IMR-90 (cell line): ENCODE results near the gene PAXIP1. TPM values are rescaled to one million over a fixed set of nuclear protein-coding genes. Genes with fewer than 3 reads are reported as not detected.

Source experiments
- ATAC-seq: fragments of 200-7000 bp; cut with Tn5 transposase; 2 replicates; pipeline ENCODE4 v1.9.1; 2020; ENCODE audit warnings: low read depth, mild to moderate bottlenecking, moderate library complexity
- BruUV-seq: library from RNA; stranded (reverse); fragments of 400-500 nt; replicated peaks from 2 replicates; lab custom pipeline; 2021; lab: Mats Ljungman, UMichigan
- CTCF ChIA-PET: fragments of 300-600 bp; formaldehyde crosslinking; extraction: SDS; loops from one replicate; lab custom pipeline; 2021; ENCODE audit warnings: antibody characterized with exemption; lab: Yijun Ruan, JAX
- POLR2A ChIA-PET: fragments of 300-600 bp; sonication (Branson Sonifier 250); formaldehyde crosslinking; loops from one replicate; lab custom pipeline; 2022; ENCODE audit warnings: antibody characterized with exemption; ENCODE audit not compliant: unreplicated experiment; lab: Charles Lee
- DNase-seq: peaks from one replicate; pipeline ENCODE4 v3.0.0; 2013
- H2AFZ ChIP-seq: replicated peaks from 2 replicates; pipeline ENCODE3; 2013; ENCODE audit warnings: low read length, mild to moderate bottlenecking; ENCODE audit not compliant: poor library complexity
- H2AK5ac ChIP-seq: 2 replicates; pipeline ENCODE4 v1.6.1; 2013; ENCODE audit warnings: low read depth, low read length, inconsistent platforms
- H2AK9ac ChIP-seq: replicated peaks from 2 replicates; pipeline ENCODE3; 2013; ENCODE audit warnings: mild to moderate bottlenecking, low read depth, low read length, moderate library complexity; ENCODE audit not compliant: poor library complexity
- H2BK120ac ChIP-seq: 2 replicates; pipeline ENCODE4 v1.6.1; 2013; ENCODE audit warnings: low read depth, low read length, inconsistent platforms
- H2BK15ac ChIP-seq: 3 replicates; pipeline ENCODE4 v1.6.1; 2013; ENCODE audit warnings: low read depth, low read length, inconsistent platforms
- H2BK20ac ChIP-seq: 2 replicates; pipeline ENCODE4 v1.6.1; 2013; ENCODE audit warnings: low read depth, mild to moderate bottlenecking, inconsistent platforms, low read length, moderate library complexity
- H2BK5ac ChIP-seq: 2 replicates; pipeline ENCODE4 v1.6.1; 2013; ENCODE audit warnings: mild to moderate bottlenecking, low read depth, low read length, inconsistent platforms; ENCODE audit not compliant: poor library complexity, severe bottlenecking
- H3K14ac ChIP-seq: replicated peaks from 2 replicates; pipeline ENCODE4 v1.6.1; 2013; ENCODE audit warnings: low read depth, low read length, inconsistent platforms
- H3K18ac ChIP-seq: 2 replicates; pipeline ENCODE4 v1.6.1; 2013; ENCODE audit warnings: low read depth, low read length, control low read depth
- H3K23ac ChIP-seq: 2 replicates; pipeline ENCODE4 v1.6.1; 2013; ENCODE audit warnings: low read depth, low read length, inconsistent platforms
- H3K27ac ChIP-seq: 2 replicates; pipeline ENCODE4 v1.5.1; 2013; ENCODE audit warnings: mild to moderate bottlenecking, control low read depth, low read length; ENCODE audit not compliant: insufficient read depth
- H3K27me3 ChIP-seq: 2 replicates; pipeline ENCODE4 v1.6.1; 2013; ENCODE audit warnings: low read length; ENCODE audit not compliant: control insufficient read depth, insufficient read depth
- H3K36me3 ChIP-seq: 2 replicates; pipeline ENCODE4 v1.6.1; 2013; ENCODE audit warnings: low read length, mixed read lengths; ENCODE audit not compliant: control insufficient read depth, insufficient read depth
- H3K4ac ChIP-seq: 2 replicates; pipeline ENCODE4 v1.6.1; 2013; ENCODE audit warnings: low read depth, low read length, inconsistent platforms
- H3K4me1 ChIP-seq: 2 replicates; pipeline ENCODE4 v1.6.1; 2013; ENCODE audit warnings: low read length, mixed read lengths; ENCODE audit not compliant: control insufficient read depth, insufficient read depth
- H3K4me2 ChIP-seq: 2 replicates; pipeline ENCODE4 v1.6.1; 2013; ENCODE audit warnings: low read depth, mild to moderate bottlenecking, control low read depth, low read length, moderate library complexity
- H3K4me3 ChIP-seq: 2 replicates; pipeline ENCODE4 v1.5.1; 2013; ENCODE audit warnings: low read depth, mild to moderate bottlenecking, control low read depth, low read length, moderate library complexity; ENCODE audit not compliant: insufficient read depth
- H3K56ac ChIP-seq: 2 replicates; pipeline ENCODE4 v1.6.1; 2013; ENCODE audit warnings: low read length, inconsistent platforms; ENCODE audit not compliant: insufficient read depth; ENCODE audit errors: extremely low read depth
- H3K79me1 ChIP-seq, 2 experiments: 2 replicates each; pipeline ENCODE4 v1.6.1; 2013; ENCODE audit warnings: low read length in 2 of 2, inconsistent platforms in 1 of 2, low read depth in 1 of 2
- H3K9ac ChIP-seq: 2 replicates; pipeline ENCODE4 v1.6.1; 2013; ENCODE audit warnings: low read depth, low read length, control low read depth
- H3K9me1 ChIP-seq: 2 replicates; pipeline ENCODE4 v1.6.1; 2013; ENCODE audit warnings: low read length, inconsistent platforms; ENCODE audit not compliant: insufficient read depth
- H3K9me3 ChIP-seq: 2 replicates; pipeline ENCODE4 v1.6.1; 2013; ENCODE audit warnings: low read length; ENCODE audit not compliant: control insufficient read depth, insufficient read depth
- H4K20me1 ChIP-seq: 2 replicates; pipeline ENCODE4 v1.6.1; 2013; ENCODE audit warnings: low read length, inconsistent platforms; ENCODE audit not compliant: insufficient read depth
- H4K5ac ChIP-seq: 2 replicates; pipeline ENCODE4 v1.6.1; 2013; ENCODE audit warnings: mild to moderate bottlenecking, low read depth, low read length, control low read depth
- H4K8ac ChIP-seq, 2 experiments: 2 replicates each; pipeline ENCODE4 v1.6.1; 2013; ENCODE audit warnings: low read depth in 2 of 2, low read length in 2 of 2, control low read depth in 1 of 2, inconsistent platforms in 1 of 2
- H4K91ac ChIP-seq: 2 replicates; pipeline ENCODE4 v1.6.1; 2013; ENCODE audit warnings: low read depth, low read length, inconsistent platforms; ENCODE audit not compliant: insufficient read depth
- BHLHE40 ChIP-seq: fragments of 150-350 bp; IDR thresholded peaks from 2 replicates; pipeline ENCODE4 v1.6.1; 2016; ENCODE audit warnings: mild to moderate bottlenecking, low read depth, low read length
- CEBPB ChIP-seq: IDR thresholded peaks from 2 replicates; pipeline ENCODE4 v1.6.1; 2012; ENCODE audit warnings: low read depth, low read length, improper control_type of control experiment
- CHD1 ChIP-seq: IDR thresholded peaks from 2 replicates; pipeline ENCODE4 v1.6.1; 2012; ENCODE audit warnings: low read depth, low read length, improper control_type of control experiment
- CTCF ChIP-seq: conservative IDR thresholded peaks from 2 replicates; pipeline ENCODE4 v1.5.1; 2012; ENCODE audit warnings: mild to moderate bottlenecking, low read depth, low read length, improper control_type of control experiment
- ELK1 ChIP-seq: fragments of 150-350 bp; IDR thresholded peaks from 2 replicates; pipeline ENCODE4 v1.6.1; 2016; ENCODE audit warnings: low read depth, mild to moderate bottlenecking, low read length, moderate library complexity, borderline replicate concordance
- FOS ChIP-seq: fragments of 150-350 bp; IDR thresholded peaks from 2 replicates; pipeline ENCODE4 v1.6.1; 2016; ENCODE audit warnings: low read depth, low read length
- MAFK ChIP-seq: IDR thresholded peaks from 2 replicates; pipeline ENCODE4 v1.6.1; 2012; ENCODE audit warnings: low read depth, low read length, improper control_type of control experiment
- MAZ ChIP-seq: IDR thresholded peaks from 2 replicates; pipeline ENCODE4 v1.6.1; 2012; ENCODE audit warnings: low read depth, mild to moderate bottlenecking, low read length, improper control_type of control experiment, moderate library complexity, borderline replicate concordance
- MXI1 ChIP-seq: IDR thresholded peaks from 2 replicates; pipeline ENCODE4 v1.6.1; 2012; ENCODE audit warnings: low read depth, mild to moderate bottlenecking, low read length, moderate library complexity, borderline replicate concordance
- NFE2L2 ChIP-seq: fragments of 150-350 bp; IDR thresholded peaks from 2 replicates; pipeline ENCODE4 v1.6.1; 2016; ENCODE audit warnings: low read depth, mild to moderate bottlenecking, low read length
- POLR2A ChIP-seq: IDR thresholded peaks from 2 replicates; pipeline ENCODE4 v1.6.1; 2012; ENCODE audit warnings: mild to moderate bottlenecking, low read depth, low read length
- RAD21 ChIP-seq: IDR thresholded peaks from 2 replicates; pipeline ENCODE4 v1.6.1; 2012; ENCODE audit warnings: low read length, improper control_type of control experiment
- RCOR1 ChIP-seq: IDR thresholded peaks from 2 replicates; pipeline ENCODE4 v1.6.1; 2012; ENCODE audit warnings: mild to moderate bottlenecking, low read length, improper control_type of control experiment; ENCODE audit not compliant: insufficient replicate concordance
- RFX5 ChIP-seq: IDR thresholded peaks from 2 replicates; pipeline ENCODE4 v1.8.0; 2012; ENCODE audit warnings: low read depth, mild to moderate bottlenecking, low read length, moderate library complexity
- SMC3 ChIP-seq: fragments of 150-350 bp; IDR thresholded peaks from 2 replicates; pipeline ENCODE4 v1.6.1; 2016; ENCODE audit warnings: low read depth, mild to moderate bottlenecking, antibody characterized with exemption, low read length, moderate library complexity
- USF2 ChIP-seq: fragments of 150-350 bp; IDR thresholded peaks from 2 replicates; pipeline ENCODE4 v1.6.1; 2017; ENCODE audit warnings: mild to moderate bottlenecking, antibody characterized with exemption, low read length, low read depth
- WGBS, 2 experiments: methylation state at CpG; one replicate each; pipeline versions ENCODE4 v1.1.5 to v1.1.7; 2013; ENCODE audit warnings: missing lambda C conversion rate in 2 of 2; ENCODE audit not compliant: insufficient read length in 1 of 2; ENCODE audit errors: extremely low coverage in 2 of 2; 5-methylcytosine and 5-hydroxymethylcytosine counted together
- dilution Hi-C: fragments of 300-500 bp; cut with HindIII; formaldehyde crosslinking; loops from one replicate; pipeline ENCODE4 v1.14.3; 2018; ENCODE audit warnings: low sequenced_read_pairs; ENCODE audit not compliant: unreplicated experiment
- in situ Hi-C: fragments of 300-500 bp; cut with MboI; formaldehyde crosslinking; loops from 3 replicates; pipeline ENCODE4 v1.14.3; 2019; ENCODE audit warnings: low sequenced_read_pairs, inconsistent platforms, mixed read lengths
- intact Hi-C: fragments of 100-400 bp; cut with micrococcal nuclease; formaldehyde crosslinking; loops from 2 replicates; pipeline ENCODE4 v1.10.0; 2022
- polyA plus RNA-seq, 3 experiments: library from polyadenylated mRNA; depleted of rRNA; stranded (reverse); fragments of >200 nt; gene quantifications; 2 replicates each; pipeline ENCODE4 v1.2.3, GENCODE V29; 2012; ENCODE audit warnings: low replicate concordance in 1 of 3
- total RNA-seq: library from RNA; depleted of rRNA; stranded (reverse); fragments of >200 nt; gene quantifications from 2 replicates; pipeline ENCODE4 v1.2.3, GENCODE V29; 2012

The PAXIP1 gene
- total and polyA plus RNA-seq, 2 of the 4 experiments (the other 2 are of a cell fraction) = 7.3 to 8.7 TPM

GRCh38 chr7:154996756-154997155, 6.2 kb downstream of the PAXIP1 start:
- BruUV-seq = no TSS peak
- Histone ChIP-seq H2BK20ac (no peak overlapping the region), H3K4me3 (no peak overlapping the region), H3K18ac (no peak overlapping the region), H3K9me3 (no peaks in the 10 kb centered on the region), H4K5ac (no peak overlapping the region), H3K14ac (no peak overlapping the region), H4K91ac (no peak overlapping the region), H3K9ac (no peak overlapping the region), H2BK15ac (no peak overlapping the region), H3K4me1 (0 out of 2 replicates have a peak, but pooled peaks cover under 1% of the 10 kb centered on the region), H4K20me1 (no peaks in the 10 kb centered on the region), H3K79me1 (peaks cover 15 to 33% of the 10 kb centered on the region in 2 experiments; a peak in 3 of 4 replicates), H2BK5ac (no peak overlapping the region), H3K27me3 (no peaks in the 10 kb centered on the region), H3K23ac (no peak overlapping the region), H3K9me1 (peaks cover 14% of the 10 kb centered on the region; the same call in 1 of the 2 replicates), H2BK120ac (no peak overlapping the region), H2AK5ac (no peak overlapping the region), H3K27ac (no peak overlapping the region), H4K8ac (no peak overlapping the region), H2AK9ac (no peak overlapping the region), H2AFZ (no peak overlapping the region), H3K4ac (no peak overlapping the region), H3K4me2 (no peak overlapping the region), H3K36me3 (peaks cover 17% of the 10 kb centered on the region), H3K56ac (no peak overlapping the region)
- intact Hi-C loops = no loop called here
- TF ChIP-seq RCOR1 (no peak), RFX5 (no peak), CTCF (no peak), ELK1 (no peak), USF2 (no peak), CHD1 (no peak), CEBPB (no peak), POLR2A (no peak), MAZ (no peak), BHLHE40 (no peak), MXI1 (no peak), SMC3 (no peak), FOS (no peak), NFE2L2 (no peak), RAD21 (no peak), MAFK (no peak)
- ChIA-PET POLR2A (no interaction called here), CTCF (interaction anchor here (0.5 kb wide), 1 partner anchor 1477 kb away, joined by 10 read pairs; no protein-coding TSS in a partner anchor)
- ATAC-seq (no peak), DNase-seq (no peak)
- dilution Hi-C loops = no loop called here
- WGBS, 2 experiments = 100% methylated on average over 1 of the region's 4 CpGs; no CpG with 5 or more reads in 1 of the 2 experiments
- in situ Hi-C loops = no loop called here
